H4 (cell line): ENCODE data around the gene AP5B1. TPM values are rescaled to one million over a fixed set of nuclear protein-coding genes. Genes with fewer than 3 reads are reported as not detected.

ENCODE experiments used
- DNase-seq: peaks from one replicate; pipeline ENCODE4 v3.0.0-alpha.2; 2015; ENCODE audit warnings: low spot score
- total RNA-seq: library from RNA; depleted of rRNA; stranded (reverse); fragments of >200 nt; shearing (Covaris generic); gene quantifications from 2 replicates; pipeline ENCODE4 v1.2.3, GENCODE V29; 2014

The AP5B1 gene
- total RNA-seq, 1 experiment from 2014 or later: 4.6 TPM

DNA sequence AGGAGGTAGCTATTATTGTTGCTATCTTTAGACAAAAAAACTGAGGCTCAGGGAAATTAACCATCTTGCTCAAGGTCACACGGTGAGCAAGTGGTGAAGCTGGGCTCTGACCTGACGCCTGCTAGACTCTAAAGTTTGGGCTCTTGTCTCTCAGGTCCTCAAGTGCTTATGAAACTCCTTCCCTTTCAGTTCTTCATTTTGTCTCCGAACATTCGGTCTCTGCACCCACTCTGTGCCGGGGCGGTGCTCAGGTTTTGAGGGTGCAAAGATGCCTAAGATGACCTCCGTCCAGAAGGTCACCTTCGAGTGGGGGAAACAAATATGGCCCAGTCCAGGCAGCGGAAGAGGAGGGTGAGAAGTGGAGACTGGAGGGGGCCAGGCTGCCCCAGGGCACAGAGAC is 22.1 kb upstream of the AP5B1 start:
- no peak for DNase-seq

- no peak for DNase-seq
Measured at GRCh38 chr11:65801153-65801987, 20.6 kb upstream of the AP5B1 start.

DNA sequence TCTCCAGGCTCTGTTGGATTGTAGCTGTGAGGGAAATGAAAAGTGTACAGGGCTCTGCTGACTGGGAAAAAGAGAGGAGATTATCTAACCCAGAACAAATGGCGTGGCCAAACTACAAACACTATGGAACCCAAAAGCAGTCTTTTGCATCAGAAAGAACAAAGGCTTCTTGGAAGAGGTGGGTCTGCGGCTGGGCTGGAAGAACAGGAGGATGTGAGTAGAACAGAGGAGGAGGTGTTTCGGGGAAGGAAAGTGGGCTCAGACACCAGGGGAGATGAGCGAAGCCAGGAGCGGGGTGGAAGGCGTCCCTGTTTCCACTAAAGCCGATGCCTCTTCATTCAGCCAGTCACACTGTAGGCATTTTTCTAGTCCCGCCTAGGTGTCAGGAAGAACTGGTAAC is 18.1 kb upstream of the AP5B1 start:
- no peak for DNase-seq

DNA sequence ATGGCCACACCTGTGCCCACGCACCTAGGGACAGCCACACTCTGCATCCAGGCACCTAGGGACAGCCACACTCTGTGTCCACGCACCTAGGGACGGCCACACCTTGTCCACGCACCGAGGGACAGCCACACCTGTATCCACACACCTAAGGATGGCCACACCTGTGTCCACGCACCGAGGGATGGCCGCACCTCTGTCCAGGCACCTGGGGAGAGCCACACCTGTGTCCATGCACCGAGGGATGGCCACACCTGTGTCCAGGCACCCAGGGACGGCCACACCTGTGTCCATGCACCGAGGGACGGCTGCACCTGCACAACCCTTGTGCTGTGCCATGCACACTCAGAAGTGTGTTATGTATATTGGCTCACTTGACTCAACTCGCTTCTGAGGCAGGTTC is 16.9 kb upstream of the AP5B1 start:
- DNase-seq: no peak

- DNase-seq: no peak
Measured at GRCh38 chr11:65796726-65797601, 16.2 kb upstream of the AP5B1 start.

- no peak for DNase-seq
Measured at GRCh38 chr11:65794570-65795510, 14.1 kb upstream of the AP5B1 start.

- DNase-seq: no peak
Measured at GRCh38 chr11:65793625-65794400, 13.0 kb upstream of the AP5B1 start.

GRCh38 chr11:65793144-65793581 is 12.4 kb upstream of the AP5B1 start:
- DNase-seq: no peak

GRCh38 chr11:65792456-65792855 is 11.7 kb upstream of the AP5B1 start:
- DNase-seq: no peak

GRCh38 chr11:65791719-65792213 is 11.0 kb upstream of the AP5B1 start:
- peak; percentile 77 for DNase-seq

DNA sequence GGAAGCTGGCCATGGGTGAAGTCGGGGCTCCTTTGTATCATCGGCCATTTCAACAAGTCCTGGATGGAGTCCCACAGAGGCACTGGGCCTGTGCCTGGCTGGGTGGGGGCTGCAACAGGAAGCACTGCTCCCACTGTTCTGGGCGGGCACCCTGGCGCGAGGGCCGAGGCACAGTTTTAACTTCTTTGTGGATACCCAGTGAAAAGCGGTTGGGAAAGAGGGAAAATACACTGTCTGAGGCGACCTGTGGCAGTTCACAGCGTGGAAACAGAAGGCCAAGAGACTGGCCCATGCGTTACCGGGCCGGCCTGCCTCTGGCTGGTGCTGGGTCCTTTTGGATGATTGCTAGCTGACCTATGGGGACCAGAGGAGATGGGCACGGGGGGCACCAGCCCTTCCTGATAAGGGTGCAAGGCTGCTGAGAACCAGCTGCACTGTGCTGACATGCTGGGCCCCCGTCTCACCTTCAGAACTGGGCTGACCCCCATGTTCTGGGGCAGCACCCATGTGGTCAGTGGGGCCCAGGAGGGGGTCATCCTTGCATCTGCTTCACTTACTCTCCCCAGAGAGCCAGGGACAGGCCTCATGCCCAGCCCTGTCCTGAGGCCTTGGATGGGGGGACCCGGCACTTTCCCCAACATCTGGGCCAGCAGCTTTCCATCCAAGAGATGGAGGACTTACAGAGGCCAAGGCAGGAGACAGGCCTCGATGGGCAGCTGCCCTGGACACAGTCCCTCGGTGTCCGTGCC is 10.3 kb upstream of the AP5B1 start:
- no peak for DNase-seq

DNA sequence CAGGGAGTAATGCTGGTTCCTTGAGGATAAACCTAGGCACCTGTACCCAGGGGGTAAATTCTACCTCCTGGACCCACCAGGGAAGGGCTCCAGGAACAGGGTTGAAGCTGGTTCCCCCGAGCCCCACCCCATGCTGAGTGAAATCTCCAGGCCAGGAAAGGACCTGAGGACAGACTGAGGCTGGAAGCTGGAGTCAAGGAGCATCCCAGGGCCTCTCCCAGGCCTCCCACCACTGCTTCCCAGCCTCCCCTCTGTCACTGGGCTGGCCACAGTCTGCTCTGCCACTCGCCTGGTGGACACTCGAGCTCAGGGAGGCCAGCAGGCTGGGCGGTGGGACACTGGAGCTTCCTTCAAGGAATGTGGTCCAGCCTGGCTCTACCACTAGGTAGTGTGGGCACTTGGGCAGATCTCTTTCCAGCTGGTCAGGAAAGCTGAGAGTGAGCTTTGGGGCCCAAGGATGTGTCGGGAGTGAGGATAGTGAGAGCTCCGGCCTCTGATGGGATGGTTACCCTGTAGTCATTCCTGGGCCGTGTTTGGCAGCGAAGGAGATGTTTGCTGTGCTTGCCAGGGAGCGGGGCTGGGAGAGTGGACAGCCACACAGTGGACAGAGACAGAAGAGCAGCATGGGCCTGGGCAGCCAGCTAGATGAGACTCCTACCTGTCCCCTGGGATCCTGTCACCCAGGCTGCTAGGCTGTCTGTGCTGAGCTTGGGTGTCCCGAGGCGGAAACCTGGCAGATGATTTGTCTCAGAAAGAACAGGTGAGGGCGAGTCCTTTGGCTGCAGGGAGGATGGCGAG is 9.5 kb upstream of the AP5B1 start:
- DNase-seq: no peak

DNA sequence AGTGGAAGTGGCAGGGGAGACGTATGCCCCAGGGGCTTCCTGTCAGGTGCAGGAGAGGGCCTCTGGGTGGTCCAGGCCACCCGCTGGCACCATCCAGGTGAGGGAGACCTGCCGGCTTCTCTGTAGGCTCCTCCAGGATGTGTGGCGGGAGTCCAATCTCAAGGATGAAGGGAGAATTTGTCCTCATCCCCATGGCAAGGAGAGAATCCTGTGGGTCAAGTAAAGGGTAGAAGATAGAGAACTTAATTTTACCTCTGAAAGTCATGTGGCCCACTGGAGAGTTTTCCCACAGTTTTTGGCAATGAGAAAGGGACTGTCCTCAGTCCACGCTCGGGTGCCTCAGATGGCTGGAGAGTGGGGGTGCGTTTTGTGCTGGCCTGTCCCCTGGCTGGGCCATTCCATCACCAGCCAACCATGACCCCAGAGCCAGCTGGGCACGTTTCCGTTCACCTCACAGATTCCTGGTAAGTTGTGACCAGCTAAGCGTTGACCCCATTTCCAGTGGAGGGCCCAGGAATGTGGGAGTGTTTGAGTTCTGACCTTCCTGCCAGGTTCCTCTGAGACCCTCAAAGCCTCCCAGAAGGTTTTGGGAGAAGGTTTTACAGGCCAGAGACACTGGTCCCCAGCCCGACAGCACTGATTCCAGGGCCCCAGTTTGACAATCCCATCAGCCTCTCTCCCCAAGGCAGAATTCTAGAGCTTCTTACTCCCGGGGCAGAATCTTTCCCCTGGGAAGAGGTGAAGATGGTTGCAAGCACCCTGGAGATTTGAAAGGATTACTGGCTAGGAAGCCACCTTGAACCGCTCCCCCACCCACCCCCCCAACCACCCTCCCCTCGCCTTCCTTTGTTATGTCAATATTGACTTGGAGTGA is 8.7 kb upstream of the AP5B1 start:
- DNase-seq: no peak

- no peak for DNase-seq
Measured at GRCh38 chr11:65788821-65789220, 8.0 kb upstream of the AP5B1 start.

GRCh38 chr11:65787649-65788622 is 7.2 kb upstream of the AP5B1 start:
- DNase-seq: no peak

DNA sequence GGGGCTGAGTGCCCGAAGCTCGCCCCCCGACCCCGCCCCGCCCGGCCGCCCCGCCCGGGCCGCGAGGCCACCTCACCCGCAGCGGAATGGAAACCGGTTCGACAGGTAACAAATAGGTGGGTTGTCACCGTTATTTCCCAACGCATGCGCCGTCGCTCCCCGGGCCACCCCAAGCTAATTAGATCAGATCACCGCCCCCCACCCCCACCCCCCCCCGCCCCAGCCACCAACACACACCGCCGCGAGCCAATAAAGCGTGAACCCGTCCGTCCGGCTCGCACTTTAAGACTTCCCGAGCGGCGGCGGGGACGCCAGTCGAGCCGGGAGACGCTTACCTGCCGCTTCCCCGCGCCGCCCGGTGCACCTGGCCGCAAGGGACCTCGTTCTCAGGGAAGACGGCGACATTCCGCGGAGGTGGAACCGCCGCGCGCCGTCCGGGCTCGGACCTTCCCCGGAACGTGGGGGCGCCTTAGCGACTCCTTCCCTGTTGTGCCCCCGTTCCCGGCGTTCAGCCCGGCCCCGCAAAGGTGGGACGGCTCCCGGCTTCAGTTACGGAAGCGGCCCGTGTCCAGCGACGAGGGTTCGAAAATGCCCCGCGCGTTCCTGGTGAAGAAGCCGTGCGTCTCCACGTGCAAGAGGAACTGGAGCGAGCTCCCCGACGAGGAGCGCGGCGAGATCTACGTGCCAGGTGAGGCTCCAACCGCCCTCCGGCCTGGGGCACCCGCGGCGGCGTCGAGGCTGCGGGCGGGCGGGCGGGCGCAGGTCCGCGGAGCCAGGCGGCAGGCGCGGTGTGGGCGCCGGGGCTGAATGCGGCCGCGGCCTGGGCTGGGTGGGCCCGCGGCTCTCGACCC is 6.2 kb upstream of the AP5B1 start, which contains the start of gene OVOL1:
OVOL1 (plus strand) TSS at position 278 of the 851 bp plus-strand sequence; CDS start at position 589, 311 bp downstream.
- DNase-seq: no peak
